ENCODE results near the gene POU2F2.

The POU2F2 gene

GRCh38 chr19:42067315-42067888 lies 64.8 kb downstream of the POU2F2 start:
- no peak for DNase-seq (ENCODE audit: low read depth, low spot score)
- TF ChIP-seq CTCF (IDR thresholded peaks at IDR 0.05; ENCODE audit: low read depth, low read length) = no peak
- in situ Hi-C loops (cut with HindIII; ENCODE audit: low sequenced_read_pairs) = no loop called here
- no peak overlapping the region for H3K4me3 ChIP-seq (ENCODE audit: low read depth, low read length)

DNA sequence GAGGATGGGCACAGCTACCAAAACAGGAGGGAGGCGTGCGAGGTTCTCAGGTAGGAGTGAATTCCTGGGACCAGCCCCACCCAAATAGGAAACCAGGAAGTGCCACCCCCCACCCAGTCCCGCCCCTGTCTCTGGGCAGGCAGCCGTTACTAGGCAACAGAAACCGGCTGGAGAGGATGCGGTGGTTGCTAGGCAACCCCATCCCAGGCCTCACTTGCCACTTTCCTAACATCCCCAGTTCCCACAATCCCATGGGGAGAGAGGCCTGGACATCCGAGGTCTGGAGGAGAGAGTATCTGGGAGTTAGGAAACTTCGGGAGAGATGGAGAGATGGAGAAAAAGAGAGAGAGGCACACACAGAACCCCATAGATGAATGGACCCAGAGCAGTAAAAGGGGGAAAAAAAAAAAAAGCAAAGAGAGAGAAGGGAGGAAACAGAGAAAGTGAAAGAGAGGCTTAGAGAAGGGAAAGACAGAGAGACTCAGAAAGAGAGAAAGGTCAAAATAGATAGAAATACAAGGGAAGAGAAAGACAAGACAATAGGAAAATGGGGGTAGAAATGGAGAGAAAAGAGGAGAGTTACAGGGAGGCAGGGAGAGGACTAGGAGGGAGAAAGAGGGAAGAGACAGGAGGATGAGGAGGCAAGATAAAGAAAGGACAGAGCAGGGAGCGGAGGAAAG lies 66.0 kb downstream of the POU2F2 start:
- H3K4me3 ChIP-seq (ENCODE audit: low read depth, low read length) = no peak overlapping the region
- in situ Hi-C loops (cut with HindIII; ENCODE audit: low sequenced_read_pairs) = no loop called here
- no peak for DNase-seq (ENCODE audit: low read depth, low spot score)
- no peak for TF ChIP-seq CTCF (IDR thresholded peaks at IDR 0.05; ENCODE audit: low read depth, low read length)

- TF ChIP-seq CTCF (IDR thresholded peaks at IDR 0.05; ENCODE audit: low read depth, low read length) = no peak
- H3K4me3 ChIP-seq (ENCODE audit: low read depth, low read length) = no peak overlapping the region
- DNase-seq (ENCODE audit: low read depth, low spot score) = no peak
- in situ Hi-C loops (cut with HindIII; ENCODE audit: low sequenced_read_pairs) = no loop called here
Observed at GRCh38 chr19:42065511-42065910, 66.7 kb downstream of the POU2F2 start.

DNA sequence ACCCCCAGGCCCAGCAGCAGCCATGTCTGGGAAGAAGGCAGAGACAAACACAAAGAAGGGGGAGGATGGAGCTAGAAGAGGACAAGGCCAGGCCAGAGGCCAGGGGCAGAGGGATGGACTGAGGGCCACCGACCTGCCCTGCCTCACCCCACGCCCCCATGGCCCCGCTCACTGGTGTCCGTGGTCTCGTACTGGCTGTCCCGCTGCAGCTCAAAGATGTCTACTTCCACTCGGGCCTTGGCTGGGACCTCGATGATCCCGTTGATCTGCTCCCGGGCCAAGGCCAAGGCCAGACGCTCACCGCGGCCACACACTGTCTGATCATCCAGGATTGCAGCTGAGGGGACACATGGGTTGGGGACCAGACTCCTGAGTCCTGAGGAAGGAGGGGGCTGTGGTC lies 67.2 kb downstream of the POU2F2 start:
- in situ Hi-C loops (cut with HindIII; ENCODE audit: low sequenced_read_pairs) = no loop called here
- DNase-seq (ENCODE audit: low read depth, low spot score) = no peak
- no peak overlapping the region for H3K4me3 ChIP-seq (ENCODE audit: low read depth, low read length)
- no peak for TF ChIP-seq CTCF (IDR thresholded peaks at IDR 0.05; ENCODE audit: low read depth, low read length)

DNA sequence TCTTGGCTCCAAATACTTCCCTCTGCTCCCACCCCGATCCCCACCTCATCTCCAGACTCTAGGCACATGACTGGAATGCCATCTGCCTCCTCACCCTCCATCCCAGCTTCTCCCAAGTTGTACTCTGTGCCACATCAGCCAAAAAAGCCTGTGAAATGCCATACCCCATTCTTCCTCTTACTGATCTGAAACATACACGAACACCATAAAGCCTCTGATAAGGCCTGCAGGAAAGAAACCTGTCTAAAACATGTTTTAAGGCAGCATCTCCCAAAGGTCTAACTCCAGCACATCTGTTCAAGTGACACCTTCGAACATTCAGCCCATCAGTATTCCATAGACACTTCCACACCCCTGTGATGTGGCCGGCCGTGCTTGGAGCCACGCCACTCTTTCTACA lies 67.8 kb downstream of the POU2F2 start:
- DNase-seq (ENCODE audit: low read depth, low spot score) = no peak
- in situ Hi-C loops (cut with HindIII; ENCODE audit: low sequenced_read_pairs) = no loop called here
- no peak overlapping the region for H3K4me3 ChIP-seq (ENCODE audit: low read depth, low read length)
- TF ChIP-seq CTCF (IDR thresholded peaks at IDR 0.05; ENCODE audit: low read depth, low read length) = no peak

GRCh38 chr19:42062381-42062780 lies 69.9 kb downstream of the POU2F2 start:
- no peak for TF ChIP-seq CTCF (IDR thresholded peaks at IDR 0.05; ENCODE audit: low read depth, low read length)
- H3K4me3 ChIP-seq (ENCODE audit: low read depth, low read length) = no peak overlapping the region
- no peak for DNase-seq (ENCODE audit: low read depth, low spot score)
- in situ Hi-C loops (cut with HindIII; ENCODE audit: low sequenced_read_pairs) = no loop called here
